Osteoblast (primary cell): ENCODE results near the gene F11. TPM values are rescaled to one million over a fixed set of nuclear protein-coding genes. Genes with fewer than 3 reads are reported as not detected.

Source experiments
- DNase-seq: peaks from one replicate; pipeline ENCODE4 v3.0.0; 2011; ENCODE audit warnings: low spot score, mixed read lengths; ENCODE audit not compliant: insufficient read length; ENCODE audit errors: missing footprints
- H2AFZ ChIP-seq: 2 replicates; pipeline ENCODE4 v1.6.0; 2011; ENCODE audit warnings: mild to moderate bottlenecking, low read length
- H3K27ac ChIP-seq: 2 replicates; pipeline ENCODE4 v1.5.1; 2011; ENCODE audit warnings: mild to moderate bottlenecking, low read depth, low read length, moderate library complexity
- H3K27me3 ChIP-seq: 2 replicates; pipeline ENCODE4 v1.6.0; 2012; ENCODE audit warnings: mild to moderate bottlenecking, control low read depth, inconsistent platforms, low read length, moderate library complexity; ENCODE audit not compliant: insufficient read depth
- H3K36me3 ChIP-seq: 2 replicates; pipeline ENCODE4 v1.5.1; 2011; ENCODE audit warnings: mild to moderate bottlenecking, low read length, control low read depth, moderate library complexity; ENCODE audit not compliant: insufficient read depth
- H3K4me1 ChIP-seq: 2 replicates; pipeline ENCODE4 v1.5.1; 2011; ENCODE audit warnings: mild to moderate bottlenecking, low read length, control low read depth, moderate library complexity; ENCODE audit not compliant: insufficient read depth
- H3K4me2 ChIP-seq: 2 replicates; pipeline ENCODE4 v1.6.0; 2011; ENCODE audit warnings: mild to moderate bottlenecking, low read length; ENCODE audit not compliant: insufficient read depth
- H3K4me3 ChIP-seq: fragments of 200-600 bp; sonication (generic); 3 replicates; pipeline ENCODE4 v1.5.1; 2012; ENCODE audit warnings: mild to moderate bottlenecking, low read length, inconsistent platforms; ENCODE audit not compliant: insufficient read depth
- H3K79me2 ChIP-seq: 2 replicates; pipeline ENCODE4 v1.6.0; 2012; ENCODE audit warnings: mild to moderate bottlenecking, low read length, control low read depth, inconsistent platforms; ENCODE audit not compliant: insufficient read depth
- H3K9me3 ChIP-seq: 2 replicates; pipeline ENCODE4 v1.5.1; 2011; ENCODE audit warnings: low read depth, low read length, control low read depth
- H4K20me1 ChIP-seq: 2 replicates; pipeline ENCODE4 v1.6.0; 2012; ENCODE audit warnings: mild to moderate bottlenecking, low read length, control low read depth; ENCODE audit not compliant: insufficient read depth
- total RNA-seq: library from RNA; depleted of rRNA; stranded (reverse); fragments of >200 nt; gene quantifications from 2 replicates; pipeline ENCODE4 v1.2.3, GENCODE V29; 2012
- TF ChIP-seq, protein P1 (sequence below): IDR thresholded peaks from 2 replicates; pipeline ENCODE4 v1.5.1; 2011; ENCODE audit warnings: mild to moderate bottlenecking, low read depth, low read length, moderate library complexity; ENCODE audit errors: extremely low read depth

Gene F11
- total RNA-seq, 1 donor = not detected

DNA sequence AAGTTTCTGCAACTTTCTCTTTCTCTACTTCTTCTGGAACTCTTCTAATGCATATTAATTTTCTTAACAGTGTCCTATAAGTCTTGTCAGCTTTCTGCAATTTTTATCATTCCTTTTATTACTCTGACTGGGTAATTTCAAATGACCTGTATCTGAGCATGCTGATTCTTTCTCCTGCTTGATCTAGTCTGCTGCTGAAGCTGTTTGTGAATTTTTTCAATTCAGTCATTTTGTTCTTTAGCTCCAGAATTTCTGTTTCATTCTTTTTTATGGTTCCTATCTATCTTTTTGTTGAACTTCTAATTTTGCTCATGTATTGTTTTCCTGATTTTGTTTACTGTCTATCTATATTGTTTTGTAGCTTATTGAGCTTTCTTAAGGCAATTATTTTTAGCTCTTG lies 40.1 kb upstream of the F11 start:
- H3K4me1 ChIP-seq = peaks cover 2% of the 10 kb centered on the region

DNA sequence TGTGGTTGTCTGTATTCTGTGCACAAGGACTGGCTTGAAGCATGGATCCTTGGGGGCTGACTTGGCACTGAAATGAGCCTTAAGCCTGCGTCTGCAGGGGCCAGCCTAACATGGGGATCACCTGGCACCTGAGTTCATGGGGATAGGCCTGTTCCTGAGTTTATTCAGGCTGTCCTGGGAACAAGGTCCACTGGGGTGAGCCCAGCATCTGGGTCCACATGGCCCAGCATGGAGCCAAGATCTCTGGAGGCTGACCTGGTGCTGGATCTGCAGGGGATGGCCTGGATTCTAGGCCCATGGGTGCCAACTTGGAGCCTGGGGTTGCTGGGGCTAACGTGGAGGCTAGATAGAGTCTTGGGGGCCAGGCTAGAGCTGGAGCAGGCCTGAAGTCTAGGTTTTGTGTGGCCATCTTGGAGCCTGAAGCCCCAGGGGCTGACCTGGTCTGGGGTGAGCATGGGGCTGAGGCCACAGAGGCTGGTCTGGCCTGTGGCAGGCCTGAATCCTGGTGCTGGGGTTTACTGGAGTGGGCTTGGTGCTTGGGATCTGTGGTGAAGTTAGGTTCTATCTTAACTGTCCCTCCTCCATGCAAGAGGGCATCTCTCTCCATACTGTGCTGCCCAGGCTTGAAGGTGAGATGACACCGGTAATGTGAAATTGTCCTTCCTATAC lies 39.3 kb upstream of the F11 start:
- Histone ChIP-seq H3K4me3 (no peak overlapping the region), H3K27me3 (no peaks in the 10 kb centered on the region), H3K9me3 (no peaks in the 10 kb centered on the region), H3K4me1 (peaks cover 2% of the 10 kb centered on the region), H3K36me3 (no peaks in the 10 kb centered on the region), H3K27ac (no peak overlapping the region), H3K4me2 (no peak overlapping the region), H2AFZ (no peak overlapping the region), H4K20me1 (no peaks in the 10 kb centered on the region), H3K79me2 (no peaks in the 10 kb centered on the region)
- TF ChIP-seq, protein P1, sequence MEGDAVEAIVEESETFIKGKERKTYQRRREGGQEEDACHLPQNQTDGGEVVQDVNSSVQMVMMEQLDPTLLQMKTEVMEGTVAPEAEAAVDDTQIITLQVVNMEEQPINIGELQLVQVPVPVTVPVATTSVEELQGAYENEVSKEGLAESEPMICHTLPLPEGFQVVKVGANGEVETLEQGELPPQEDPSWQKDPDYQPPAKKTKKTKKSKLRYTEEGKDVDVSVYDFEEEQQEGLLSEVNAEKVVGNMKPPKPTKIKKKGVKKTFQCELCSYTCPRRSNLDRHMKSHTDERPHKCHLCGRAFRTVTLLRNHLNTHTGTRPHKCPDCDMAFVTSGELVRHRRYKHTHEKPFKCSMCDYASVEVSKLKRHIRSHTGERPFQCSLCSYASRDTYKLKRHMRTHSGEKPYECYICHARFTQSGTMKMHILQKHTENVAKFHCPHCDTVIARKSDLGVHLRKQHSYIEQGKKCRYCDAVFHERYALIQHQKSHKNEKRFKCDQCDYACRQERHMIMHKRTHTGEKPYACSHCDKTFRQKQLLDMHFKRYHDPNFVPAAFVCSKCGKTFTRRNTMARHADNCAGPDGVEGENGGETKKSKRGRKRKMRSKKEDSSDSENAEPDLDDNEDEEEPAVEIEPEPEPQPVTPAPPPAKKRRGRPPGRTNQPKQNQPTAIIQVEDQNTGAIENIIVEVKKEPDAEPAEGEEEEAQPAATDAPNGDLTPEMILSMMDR = no peak
- no peak for DNase-seq

More for the DNA sequence above, 40.1 kb upstream of the F11 start:
- TF ChIP-seq, protein P1 = no peak
- Histone ChIP-seq H3K79me2 (no peaks in the 10 kb centered on the region), H3K4me3 (no peak overlapping the region), H4K20me1 (no peaks in the 10 kb centered on the region), H3K27ac (no peak overlapping the region), H3K36me3 (no peaks in the 10 kb centered on the region), H3K4me2 (no peak overlapping the region), H2AFZ (no peak overlapping the region), H3K9me3 (no peaks in the 10 kb centered on the region), H3K27me3 (no peaks in the 10 kb centered on the region)
- DNase-seq = no peak

DNA sequence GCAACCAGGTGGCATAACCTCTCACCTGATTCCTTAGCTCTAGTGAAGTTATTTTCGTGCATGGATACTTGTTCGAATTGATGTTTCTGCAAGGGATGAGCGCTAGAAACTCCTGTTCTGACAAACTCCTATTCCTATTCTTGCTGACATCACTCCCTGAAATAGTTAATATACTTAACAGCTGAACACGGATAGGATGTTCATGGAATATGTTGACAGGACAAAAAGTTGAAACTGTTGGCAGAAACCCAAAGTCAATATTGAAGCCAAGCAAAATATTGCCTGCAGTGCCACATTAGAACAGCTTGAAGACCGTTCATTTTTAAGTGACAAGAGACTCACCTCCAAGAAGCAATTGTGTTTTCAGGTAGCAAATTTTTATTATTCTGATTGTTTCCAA lies 38.8 kb upstream of the F11 start, which contains the start of gene KLKB1:
TSS of gene KLKB1 (plus strand) at position 287 of the 400 bp plus-strand sequence. CDS start 689 bp downstream, outside the sequence.
- H2AFZ ChIP-seq = peak within 1 kb of the TSS; percentile 81
- no peaks in the 10 kb centered on the region for H4K20me1 ChIP-seq
- no peaks in the 10 kb centered on the region for H3K36me3 ChIP-seq
- peak within 1 kb of the TSS; percentile 64 for H3K4me3 ChIP-seq
- DNase-seq = peak; percentile 1
- no peaks in the 10 kb centered on the region for H3K27me3 ChIP-seq
- H3K4me1 ChIP-seq = peaks cover 2% of the 10 kb centered on the region
- TF ChIP-seq, protein P1 = no peak
- H3K4me2 ChIP-seq = peak within 1 kb of the TSS; percentile 82
- H3K79me2 ChIP-seq = no peaks in the 10 kb centered on the region
- no peak within 1 kb of the TSS for H3K27ac ChIP-seq
- no peaks in the 10 kb centered on the region for H3K9me3 ChIP-seq

- Histone ChIP-seq H3K4me1 (peaks cover 2% of the 10 kb centered on the region), H3K27me3 (no peaks in the 10 kb centered on the region), H3K36me3 (no peaks in the 10 kb centered on the region), H3K4me2 (peak overlapping the region; percentile 82), H4K20me1 (no peaks in the 10 kb centered on the region), H3K9me3 (no peaks in the 10 kb centered on the region), H2AFZ (peak overlapping the region; percentile 81), H3K27ac (no peak overlapping the region), H3K79me2 (no peaks in the 10 kb centered on the region), H3K4me3 (peak overlapping the region; percentile 64)
- peak; percentile 9 for DNase-seq
- TF ChIP-seq, protein P1 = no peak
Measured at GRCh38 chr4:186227744-186228513, 38.1 kb upstream of the F11 start.
